Stimulated activated CD8-positive, alpha-beta memory T cell treated with anti-CD3 and anti-CD28 coated beads, Interleukin-2, amount 100 ng/mL, for 48 hours (primary cell): ENCODE measurements around the gene ANO6.
"Not testable (repeated sequence)": the region's sequence is repeated elsewhere in the genome, so short reads cannot be mapped to it uniquely, and the experiment has no call there.

Source experiments
- DNase-seq, 2 donors: peaks; one replicate each; pipeline ENCODE4 v3.0.0-alpha.2; 2020; ENCODE audit warnings: low read depth in 2 of 2

ANO6 gene

GRCh38 chr12:45235087-45236025 is 19.5 kb downstream of the ANO6 start:
- DNase-seq, result no peak

- DNase-seq, result not testable (repeated sequence)
Observed at GRCh38 chr12:45236383-45236782, 20.5 kb downstream of the ANO6 start.

- DNase-seq, result no peak
Observed at GRCh38 chr12:45242180-45242579, 26.3 kb downstream of the ANO6 start.

- no peak for DNase-seq
Observed at GRCh38 chr12:45243963-45244362, 28.1 kb downstream of the ANO6 start.

- no peak for DNase-seq
Observed at GRCh38 chr12:45244561-45245343, 28.9 kb downstream of the ANO6 start.

GRCh38 chr12:45246236-45246635 is 30.3 kb downstream of the ANO6 start:
- DNase-seq, result no peak

GRCh38 chr12:45247589-45247988 is 31.7 kb downstream of the ANO6 start:
- no peak for DNase-seq

GRCh38 chr12:45248095-45248494 is 32.2 kb downstream of the ANO6 start:
- DNase-seq, result no peak

- no peak for DNase-seq
Observed at GRCh38 chr12:45254254-45254653, 38.4 kb downstream of the ANO6 start.

GRCh38 chr12:45256721-45257120 is 40.8 kb downstream of the ANO6 start:
- DNase-seq, result no peak

- DNase-seq, result no peak
Observed at GRCh38 chr12:45257185-45257930, 41.5 kb downstream of the ANO6 start.

GRCh38 chr12:45259675-45260074 is 43.8 kb downstream of the ANO6 start:
- DNase-seq, result no peak

GRCh38 chr12:45260104-45260815 is 44.4 kb downstream of the ANO6 start:
- DNase-seq, result no peak

GRCh38 chr12:45260854-45261253 is 45.0 kb downstream of the ANO6 start:
- DNase-seq, result no peak

GRCh38 chr12:45262185-45262584 is 46.3 kb downstream of the ANO6 start:
- DNase-seq, result not testable (repeated sequence)

GRCh38 chr12:45263587-45263986 is 47.7 kb downstream of the ANO6 start:
- DNase-seq, result no peak

GRCh38 chr12:45268672-45269411 is 52.9 kb downstream of the ANO6 start:
- DNase-seq, result no peak

GRCh38 chr12:45269412-45269751 is 53.5 kb downstream of the ANO6 start:
- DNase-seq, result no peak

- DNase-seq, result no peak
Observed at GRCh38 chr12:45270951-45271350, 55.1 kb downstream of the ANO6 start.

GRCh38 chr12:45273717-45274271 is 57.9 kb downstream of the ANO6 start:
- no peak for DNase-seq
